ENCODE data around the gene PTER.

GRCh38 chr10:16470747-16471146, 33.9 kb downstream of the PTER start:
- TF ChIP-seq CTCF (IDR thresholded peaks at IDR 0.05) (no peak), POLR2AphosphoS5 (IDR thresholded peaks at IDR 0.05) (no peak), POLR2A (IDR thresholded peaks at IDR 0.05) (no peak)
